ENCODE results near the gene POR.
A peak's percentile ranks its signal among the peaks of the same experiment; 100 is the strongest.
"Not testable (repeated sequence)": the region's sequence is repeated elsewhere in the genome, so short reads cannot be mapped to it uniquely, and the experiment has no call there.

Gene POR

GRCh38 chr7:75885036-75885435, 29.9 kb upstream of the POR start:
- DNase-seq = no peak

DNA sequence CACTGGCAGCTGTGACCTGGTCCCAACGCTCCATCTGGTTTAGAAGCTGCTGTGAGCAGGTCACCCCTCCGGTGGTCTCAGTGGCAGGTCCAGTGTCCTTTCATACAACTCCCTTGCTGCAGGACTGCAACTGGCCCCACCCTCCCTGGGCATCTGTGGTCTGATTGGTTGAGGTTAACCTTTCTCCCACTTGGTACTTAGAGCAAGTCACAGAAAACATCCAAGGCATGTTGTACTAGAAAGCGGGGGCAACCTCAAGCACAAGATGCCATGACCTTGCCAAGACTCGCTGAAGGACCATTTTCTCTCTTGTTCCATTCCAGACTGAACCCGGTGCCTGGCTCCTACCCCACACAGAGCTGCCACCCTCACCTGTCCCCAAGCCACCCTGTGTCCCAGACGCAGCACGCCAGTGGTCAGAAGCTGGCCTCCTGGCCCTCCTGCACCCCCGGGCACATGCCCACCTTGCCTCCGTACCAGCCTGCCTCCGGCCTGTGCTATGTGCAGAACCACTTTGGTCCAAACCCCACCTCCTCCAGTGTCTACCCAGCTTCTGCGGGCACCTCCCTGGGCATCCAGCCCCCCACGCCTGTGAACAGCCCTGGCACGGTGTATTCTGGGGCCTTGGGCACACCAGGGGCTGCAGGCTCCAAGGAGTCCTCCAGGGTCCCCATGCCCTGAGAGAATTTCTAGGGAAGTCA, 27.1 kb upstream of the POR start:
- no peak for DNase-seq

DNA sequence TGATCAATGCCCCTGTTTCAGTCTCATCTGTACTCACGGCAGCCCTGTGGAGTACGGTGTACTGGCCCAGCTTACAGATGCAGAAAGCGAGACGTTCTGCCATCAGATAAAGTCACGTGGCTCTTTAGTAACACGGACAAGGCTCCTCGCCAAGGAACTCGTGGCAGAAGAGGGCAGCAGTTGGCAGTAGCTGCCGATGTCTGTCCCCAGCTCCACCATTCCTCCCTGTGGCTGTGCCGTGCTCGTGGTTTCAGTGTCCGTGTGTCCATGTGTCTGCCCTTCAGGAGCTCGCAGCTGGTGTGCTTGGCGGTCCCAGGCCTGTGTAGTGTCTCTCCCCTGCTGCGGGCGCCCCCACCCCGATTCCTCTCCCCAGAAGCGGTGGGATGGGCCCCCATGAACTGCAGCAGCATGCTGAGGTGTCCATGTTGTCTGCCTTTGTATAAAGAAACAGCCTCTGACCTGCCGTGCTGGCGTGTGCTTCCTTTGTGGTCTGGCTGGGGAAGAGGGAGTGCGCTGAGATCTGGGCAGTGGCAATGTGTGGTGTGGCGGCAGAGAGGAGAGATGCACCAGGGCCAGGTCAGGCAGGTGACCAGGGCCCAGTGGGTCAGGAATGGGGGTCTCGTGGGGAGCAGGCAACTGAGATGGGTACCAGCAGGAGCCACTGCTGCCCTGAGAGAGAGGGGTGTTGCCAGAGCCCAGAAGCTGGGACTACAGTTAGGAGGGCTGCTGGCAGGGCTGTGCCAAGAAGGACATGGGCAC, 26.3 kb upstream of the POR start:
- no peak for DNase-seq

DNA sequence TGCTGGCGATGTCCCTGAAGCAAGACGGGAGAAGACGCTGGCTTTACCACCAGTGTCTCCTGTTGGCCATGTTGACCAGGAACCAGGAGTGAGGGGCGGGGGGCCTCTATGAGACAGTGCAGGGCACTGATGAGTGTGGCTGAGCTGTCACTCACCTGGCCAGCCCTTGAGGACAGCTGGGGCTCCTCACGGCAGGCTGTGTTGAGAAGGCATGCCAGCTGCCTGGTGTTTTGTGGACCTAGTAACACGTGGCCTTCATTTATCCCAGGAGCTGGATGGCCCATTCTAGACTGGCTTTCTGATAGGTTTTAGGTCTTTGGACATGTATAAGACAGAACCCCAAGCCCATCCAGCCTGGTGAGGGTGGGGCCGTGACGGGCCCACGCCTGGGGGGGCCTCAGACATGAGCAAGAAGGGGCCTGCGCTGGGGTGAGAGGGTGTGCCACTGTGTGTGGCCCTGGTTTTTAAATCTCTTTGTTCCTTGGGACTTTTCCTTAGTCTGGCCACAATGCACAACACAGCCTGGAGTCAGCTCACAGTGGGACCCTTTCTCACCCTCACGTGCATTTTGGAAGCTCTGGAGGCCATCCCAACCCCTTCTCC, 25.6 kb upstream of the POR start:
- no peak for DNase-seq

- DNase-seq = peak; percentile 24
These were observed 25.1 kb upstream of the POR start for GRCh38 chr7:75889826-75890225.

GRCh38 chr7:75891237-75891636, 23.7 kb upstream of the POR start:
- not testable (repeated sequence) for DNase-seq

DNA sequence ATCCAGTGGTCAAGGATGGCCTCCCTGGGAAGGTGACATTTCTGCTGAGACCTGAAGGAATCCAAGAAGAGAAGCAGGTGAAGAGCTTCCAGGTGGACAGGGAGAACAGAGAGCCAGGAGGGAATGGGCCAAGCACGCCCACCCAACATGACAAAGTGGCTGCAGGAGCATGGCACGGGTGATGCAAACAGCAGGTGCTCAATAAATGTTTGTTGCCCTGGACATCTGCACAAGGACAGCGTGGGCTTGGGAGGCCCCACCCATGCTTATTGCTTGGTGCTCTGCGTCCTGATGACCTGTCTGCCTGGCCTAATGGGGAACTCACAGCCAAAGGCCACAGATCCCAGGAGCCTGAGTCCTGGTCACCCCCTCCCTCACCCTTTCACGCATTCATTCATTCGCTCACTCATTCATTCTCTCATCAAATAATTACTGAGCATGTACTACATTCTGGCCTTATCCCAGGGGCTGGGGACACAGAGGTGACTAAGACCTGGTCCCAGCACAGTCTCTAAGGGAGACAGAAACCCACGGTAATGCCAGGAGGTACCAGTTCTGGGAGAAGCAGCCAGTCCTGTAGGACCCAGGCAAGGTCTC, 23.0 kb upstream of the POR start:
- DNase-seq = no peak

DNA sequence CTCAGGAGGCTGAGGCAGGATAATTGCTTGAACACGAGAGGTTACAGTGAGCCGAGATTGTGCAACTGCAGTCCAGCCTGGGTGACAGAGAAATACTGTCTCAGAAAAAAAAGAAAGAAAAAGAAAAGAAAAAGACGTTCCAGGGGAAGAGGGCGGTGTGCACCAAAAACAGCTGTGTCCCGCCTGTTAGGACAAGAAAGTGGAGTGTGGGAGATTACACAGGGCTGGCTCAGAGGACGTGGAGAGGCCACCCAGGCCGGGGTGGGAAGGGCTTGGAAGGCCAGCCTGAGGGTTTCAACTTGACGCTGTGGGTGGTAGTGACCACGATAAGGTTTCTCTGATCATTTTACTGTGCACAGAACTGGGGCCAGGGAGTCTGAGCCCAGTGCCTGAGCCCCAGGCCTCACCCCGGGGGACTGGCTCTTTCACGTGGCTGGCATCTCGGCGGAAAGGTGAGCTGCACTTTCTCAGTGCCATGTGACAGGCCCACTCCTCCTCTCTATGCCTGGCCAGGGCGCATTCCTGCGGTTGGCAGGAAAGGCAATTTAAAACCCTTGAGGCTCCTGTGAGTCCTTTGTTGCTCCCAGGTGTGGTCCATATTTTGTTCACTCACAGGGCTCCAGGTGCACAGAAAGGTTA, 22.2 kb upstream of the POR start:
- DNase-seq = no peak

- no peak for DNase-seq
These were observed 18.1 kb upstream of the POR start for GRCh38 chr7:75896803-75897327.

- DNase-seq = no peak
These were observed 14.2 kb upstream of the POR start for GRCh38 chr7:75900617-75901315.

- peak; percentile 51 for DNase-seq
These were observed 9.0 kb upstream of the POR start for GRCh38 chr7:75905785-75906604.

DNA sequence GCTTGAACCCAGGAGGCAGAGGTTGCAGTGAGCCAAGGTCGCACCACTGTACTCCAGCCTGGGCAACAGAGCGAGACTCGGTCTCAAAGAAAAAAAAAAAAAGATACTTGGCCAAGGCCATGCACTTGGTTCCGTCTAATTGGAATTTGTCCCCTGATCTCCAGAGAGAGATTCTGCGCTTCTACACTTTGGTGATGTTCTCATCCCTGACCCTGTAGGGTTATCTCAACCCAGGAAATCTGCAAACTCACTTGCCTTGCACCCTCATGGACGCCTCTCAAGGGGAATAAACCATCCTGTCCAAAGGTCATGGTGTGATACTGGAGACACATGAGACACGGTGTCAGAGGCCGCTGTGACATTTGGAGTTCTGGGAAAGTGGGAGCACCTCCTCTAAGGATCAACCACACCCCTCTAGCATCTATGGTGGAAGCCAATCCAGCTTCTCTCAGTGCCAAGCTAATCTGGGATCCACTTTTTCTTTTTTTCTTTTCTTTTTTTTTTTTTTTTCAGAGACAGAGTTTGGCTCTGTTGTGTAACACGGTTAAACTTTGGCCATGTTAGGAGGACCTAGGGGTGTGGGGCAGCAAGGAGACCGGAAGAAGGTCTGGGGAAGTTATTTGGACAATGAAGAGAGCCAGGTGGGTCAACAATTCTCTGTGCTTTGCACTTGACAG, 7.8 kb upstream of the POR start:
- DNase-seq = no peak

DNA sequence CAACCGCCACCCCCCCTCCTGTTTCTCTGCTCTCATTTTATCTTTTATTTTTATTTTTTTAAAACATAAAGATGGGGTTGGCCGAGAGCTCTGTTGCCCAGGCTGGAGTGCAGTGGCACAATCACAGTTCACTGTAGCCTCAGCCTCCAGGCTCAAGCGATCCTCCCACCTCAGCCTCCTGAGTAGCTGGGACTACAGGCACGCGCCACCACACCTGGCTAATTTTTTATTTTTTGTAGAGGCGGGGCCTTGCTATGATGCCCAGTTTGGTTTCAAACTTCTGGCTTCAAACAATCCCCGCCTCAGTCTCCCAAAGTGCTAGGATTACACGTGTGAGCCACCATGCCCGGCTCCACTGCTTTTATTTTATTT, 7.3 kb upstream of the POR start:
- not testable (repeated sequence) for DNase-seq

- no peak for DNase-seq
These were observed 5.3 kb upstream of the POR start for GRCh38 chr7:75909521-75910132.

DNA sequence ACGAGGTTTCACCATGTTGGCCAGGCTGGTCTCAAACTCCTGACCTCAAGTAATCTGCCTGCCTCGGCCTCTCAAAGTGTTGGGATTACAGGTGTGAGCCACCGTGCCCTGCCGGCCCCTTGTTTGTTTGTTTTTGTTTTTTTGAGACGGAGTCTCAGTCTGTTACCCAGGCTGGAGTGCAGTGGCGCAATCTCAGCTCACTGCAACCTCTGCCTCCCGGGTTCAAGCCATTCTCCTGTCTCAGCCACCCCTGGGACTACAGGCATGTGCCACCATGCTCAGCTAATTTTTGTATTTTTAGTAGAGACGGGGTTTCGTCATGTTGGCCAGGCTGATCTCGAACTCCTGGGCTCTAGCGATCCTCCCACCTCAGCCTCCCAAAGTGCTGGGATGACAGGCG, 3.8 kb upstream of the POR start:
- not testable (repeated sequence) for DNase-seq

DNA sequence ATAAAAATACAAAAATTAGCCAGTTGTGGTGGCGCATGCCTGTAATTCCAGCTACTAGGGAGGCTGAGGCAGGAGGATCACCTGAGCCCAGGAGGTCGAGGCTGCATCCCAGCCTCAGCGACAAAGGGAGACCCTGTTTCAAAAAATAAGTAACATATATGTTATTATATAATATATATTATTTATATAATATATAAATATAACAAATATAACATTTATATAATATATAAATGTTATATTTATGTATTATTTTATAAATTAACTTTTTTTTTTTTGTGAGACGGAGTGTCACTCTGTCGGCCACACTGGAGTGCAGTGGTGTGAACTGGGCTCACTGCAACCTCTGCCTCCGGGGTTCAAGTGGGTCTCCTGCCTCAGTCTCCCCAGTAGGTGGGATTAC, 1.5 kb upstream of the POR start:
- DNase-seq = no peak

DNA sequence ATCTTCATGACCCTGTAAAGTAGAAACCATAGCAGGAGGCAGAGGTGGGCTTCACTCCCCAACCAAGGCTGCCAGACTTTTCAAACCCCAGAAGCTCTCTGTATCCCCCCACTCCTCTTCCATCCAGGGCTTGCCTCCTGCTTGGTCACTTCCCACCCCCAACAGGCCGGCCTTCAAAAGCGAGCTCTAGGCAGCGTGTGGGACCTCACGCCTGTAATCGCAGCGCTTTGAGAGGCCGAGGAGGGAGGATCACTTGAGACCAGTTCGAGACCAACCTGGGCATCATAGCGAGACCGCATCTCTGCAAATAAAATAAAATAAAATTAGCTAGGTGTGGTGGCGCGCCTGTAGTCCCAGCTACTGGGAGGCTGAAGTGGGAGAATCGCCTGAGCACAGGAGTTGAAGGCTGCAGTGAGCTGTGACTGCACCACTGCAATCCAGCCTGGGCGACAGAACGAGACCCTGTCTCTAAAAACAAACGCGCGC, 743 bp upstream of the POR start:
- no peak for DNase-seq

DNA sequence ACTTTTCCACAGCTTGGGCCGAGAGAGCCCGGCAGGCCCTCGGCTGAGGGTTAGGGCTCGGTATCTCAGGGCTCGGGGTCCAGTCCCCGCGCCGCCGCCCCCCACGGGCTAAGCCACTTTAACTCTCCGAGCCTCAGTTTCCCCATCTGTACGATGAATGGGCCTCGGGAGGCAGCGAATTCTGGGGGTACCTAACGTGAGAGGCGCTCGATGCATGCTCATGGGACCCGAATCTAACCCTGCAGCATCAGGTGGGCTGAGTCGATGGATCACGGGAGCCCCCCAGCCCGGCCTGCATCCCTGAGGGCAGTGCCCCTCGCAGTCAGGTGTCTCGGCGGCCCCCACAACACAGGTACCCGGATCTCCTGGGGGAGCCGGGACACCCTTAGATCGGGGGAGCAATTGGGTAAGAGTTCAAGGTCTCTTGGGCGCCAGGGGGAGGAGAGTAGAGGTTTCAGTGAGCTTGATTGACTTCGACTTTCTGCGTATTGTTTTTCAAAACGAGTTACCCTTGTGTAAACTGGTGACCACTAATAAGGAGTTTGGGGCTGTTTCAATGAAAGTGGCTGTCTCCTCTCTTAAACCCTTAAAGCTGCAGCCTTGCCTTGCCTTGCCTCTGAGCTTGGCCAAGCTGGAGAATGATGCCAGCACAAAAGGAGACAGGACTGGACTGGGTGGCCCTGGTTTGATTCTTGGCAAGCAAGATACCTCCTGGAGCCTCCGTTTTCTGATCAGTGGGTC, 631 bp downstream of the POR start:
- no peak for DNase-seq

GRCh38 chr7:75916259-75916658, 1.3 kb downstream of the POR start:
- no peak for DNase-seq

All from NCI-H226 (cell line).